ENCODE data around the gene FAM83E.
A peak's percentile ranks its signal among the peaks of the same experiment; 100 is the strongest.
"Not testable (repeated sequence)": the region's sequence is repeated elsewhere in the genome, so short reads cannot be mapped to it uniquely, and the experiment has no call there.

Gene FAM83E

DNA sequence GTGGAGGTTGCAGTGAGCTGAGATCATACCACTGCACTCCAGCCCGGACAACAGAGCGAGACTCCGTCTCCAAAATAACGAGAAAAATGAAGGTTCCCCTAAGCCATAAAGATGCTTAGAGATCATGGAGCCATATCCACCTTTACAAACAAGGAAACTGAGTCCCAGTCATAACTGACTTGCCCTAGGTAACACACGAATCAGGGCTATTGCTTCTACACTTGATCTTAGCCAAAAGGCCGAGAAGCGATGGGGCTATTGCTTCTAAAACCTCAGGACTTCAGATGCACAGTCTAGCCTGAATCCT is 19.1 kb upstream of the FAM83E start:
- H4K20me1 ChIP-seq (ENCODE audit: low read depth, low read length) = no peaks in the 10 kb centered on the region
- H2AFZ ChIP-seq (ENCODE audit: low read depth, low read length, severe bottlenecking) = peak overlapping the region; percentile 44
- peak overlapping the region; percentile 52 for H3K4me3 ChIP-seq (ENCODE audit: insufficient read depth, low read length, poor library complexity, severe bottlenecking)
- H3K36me3 ChIP-seq (ENCODE audit: low read length) = no peaks in the 10 kb centered on the region
- TF ChIP-seq EZH2phosphoT487 (conservative IDR thresholded peaks at IDR 0.05; ENCODE audit: low read length) = no peak
- TF ChIP-seq CTCF (IDR thresholded peaks at IDR 0.05; ENCODE audit: insufficient read depth, low read length, poor library complexity, severe bottlenecking) = no peak
- peaks cover 21% of the 10 kb centered on the region for H3F3A ChIP-seq (ENCODE audit: insufficient read depth)
- peak overlapping the region; percentile 89 for H3K4me2 ChIP-seq (ENCODE audit: low read depth, low read length, poor library complexity, severe bottlenecking)
- peak overlapping the region; percentile 67 for H3K27ac ChIP-seq (ENCODE audit: low read depth, low read length)
- no peaks in the 10 kb centered on the region for H3K9me2 ChIP-seq (replicated peaks; ENCODE audit: insufficient read depth, low read length)
- H3K27me3 ChIP-seq (ENCODE audit: low read length) = no peaks in the 10 kb centered on the region
- no peaks in the 10 kb centered on the region for H3K79me2 ChIP-seq (ENCODE audit: insufficient read depth, low read length)
- peak overlapping the region; percentile 93 for H3K9ac ChIP-seq (ENCODE audit: low read length)
- H3K9me3 ChIP-seq (ENCODE audit: insufficient read depth, low read length) = no peaks in the 10 kb centered on the region

- TF ChIP-seq CTCF (IDR thresholded peaks at IDR 0.05; ENCODE audit: insufficient read depth, low read length, poor library complexity, severe bottlenecking) (no peak), EZH2phosphoT487 (conservative IDR thresholded peaks at IDR 0.05; ENCODE audit: low read length) (no peak)
- H3K27ac ChIP-seq (ENCODE audit: low read depth, low read length) = peak overlapping the region; percentile 67
- no peaks in the 10 kb centered on the region for H3K27me3 ChIP-seq (ENCODE audit: low read length)
- H3F3A ChIP-seq (ENCODE audit: insufficient read depth) = peaks cover 21% of the 10 kb centered on the region
- no peaks in the 10 kb centered on the region for H3K79me2 ChIP-seq (ENCODE audit: insufficient read depth, low read length)
- peak overlapping the region; percentile 89 for H3K4me2 ChIP-seq (ENCODE audit: low read depth, low read length, poor library complexity, severe bottlenecking)
- no peaks in the 10 kb centered on the region for H3K9me2 ChIP-seq (replicated peaks; ENCODE audit: insufficient read depth, low read length)
- H3K9ac ChIP-seq (ENCODE audit: low read length) = peak overlapping the region; percentile 93
- H4K20me1 ChIP-seq (ENCODE audit: low read depth, low read length) = no peaks in the 10 kb centered on the region
- H3K4me3 ChIP-seq (ENCODE audit: insufficient read depth, low read length, poor library complexity, severe bottlenecking) = peak overlapping the region; percentile 52
- H3K9me3 ChIP-seq (ENCODE audit: insufficient read depth, low read length) = no peaks in the 10 kb centered on the region
- no peaks in the 10 kb centered on the region for H3K36me3 ChIP-seq (ENCODE audit: low read length)
- peak overlapping the region; percentile 44 for H2AFZ ChIP-seq (ENCODE audit: low read depth, low read length, severe bottlenecking)
These were observed 18.5 kb upstream of the FAM83E start for GRCh38 chr19:48633148-48634035.

GRCh38 chr19:48632692-48633147 is 17.8 kb upstream of the FAM83E start:
- no peak overlapping the region for H2AFZ ChIP-seq (ENCODE audit: low read depth, low read length, severe bottlenecking)
- peaks cover 21% of the 10 kb centered on the region for H3F3A ChIP-seq (ENCODE audit: insufficient read depth)
- no peaks in the 10 kb centered on the region for H3K36me3 ChIP-seq (ENCODE audit: low read length)
- no peak overlapping the region for H3K4me3 ChIP-seq (ENCODE audit: insufficient read depth, low read length, poor library complexity, severe bottlenecking)
- no peaks in the 10 kb centered on the region for H3K9me3 ChIP-seq (ENCODE audit: insufficient read depth, low read length)
- H3K4me2 ChIP-seq (ENCODE audit: low read depth, low read length, poor library complexity, severe bottlenecking) = no peak overlapping the region
- H3K9ac ChIP-seq (ENCODE audit: low read length) = peak overlapping the region; percentile 93; the same call in 1 of the 2 replicates
- H3K27me3 ChIP-seq (ENCODE audit: low read length) = no peaks in the 10 kb centered on the region
- H3K9me2 ChIP-seq (replicated peaks; ENCODE audit: insufficient read depth, low read length) = no peaks in the 10 kb centered on the region
- no peak for TF ChIP-seq CTCF (IDR thresholded peaks at IDR 0.05; ENCODE audit: insufficient read depth, low read length, poor library complexity, severe bottlenecking)
- no peak for TF ChIP-seq EZH2phosphoT487 (conservative IDR thresholded peaks at IDR 0.05; ENCODE audit: low read length)
- H3K27ac ChIP-seq (ENCODE audit: low read depth, low read length) = peak overlapping the region; percentile 7; the same call in 1 of the 2 replicates
- no peaks in the 10 kb centered on the region for H4K20me1 ChIP-seq (ENCODE audit: low read depth, low read length)
- no peaks in the 10 kb centered on the region for H3K79me2 ChIP-seq (ENCODE audit: insufficient read depth, low read length)

DNA sequence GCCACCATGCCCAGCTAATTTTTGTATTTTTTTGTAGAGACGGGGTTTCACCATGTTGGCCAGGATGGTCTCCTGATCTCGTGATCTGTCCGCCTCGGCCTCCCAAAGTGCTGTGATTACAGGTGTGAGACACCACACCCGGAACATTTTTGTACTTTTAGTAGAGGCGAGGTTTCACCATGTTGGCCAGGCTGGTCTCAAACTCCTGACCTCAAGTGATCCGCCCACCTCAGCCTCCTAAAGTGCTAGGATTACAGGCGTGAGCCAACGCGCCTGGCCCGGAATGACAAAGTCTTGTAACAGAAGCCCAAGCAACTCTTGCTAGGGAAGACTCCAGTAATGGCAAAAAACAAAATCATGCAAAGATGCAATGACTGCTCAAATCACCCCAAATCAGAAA is 17.4 kb upstream of the FAM83E start:
- not testable (repeated sequence) for H3K9me2 ChIP-seq (replicated peaks; ENCODE audit: insufficient read depth, low read length); H3K9ac ChIP-seq (ENCODE audit: low read length); H3K9me3 ChIP-seq (ENCODE audit: insufficient read depth, low read length); H3K79me2 ChIP-seq (ENCODE audit: insufficient read depth, low read length); H3K4me3 ChIP-seq (ENCODE audit: insufficient read depth, low read length, poor library complexity, severe bottlenecking); H4K20me1 ChIP-seq (ENCODE audit: low read depth, low read length); H2AFZ ChIP-seq (ENCODE audit: low read depth, low read length, severe bottlenecking); H3K36me3 ChIP-seq (ENCODE audit: low read length); H3K27me3 ChIP-seq (ENCODE audit: low read length); H3K4me2 ChIP-seq (ENCODE audit: low read depth, low read length, poor library complexity, severe bottlenecking)
- Histone ChIP-seq H3F3A (ENCODE audit: insufficient read depth) (peaks cover 21% of the 10 kb centered on the region), H3K27ac (ENCODE audit: low read depth, low read length) (0 out of 2 replicates have a peak overlapping the region, but pooled peaks have one; percentile 7)
